Measurements from ENCODE around the gene CADPS.
A peak's percentile ranks its signal among the peaks of the same experiment; 100 is the strongest.

CADPS gene

GRCh38 chr3:62556121-62556815, 318.9 kb downstream of the CADPS start:
- DNase-seq (ENCODE audit: low spot score) = no peak

- DNase-seq (ENCODE audit: low spot score) = no peak
Measured at GRCh38 chr3:62554264-62554799, 320.9 kb downstream of the CADPS start.

GRCh38 chr3:62553811-62554210, 321.4 kb downstream of the CADPS start:
- no peak for DNase-seq (ENCODE audit: low spot score)

- no peak for DNase-seq (ENCODE audit: low spot score)
Measured at GRCh38 chr3:62551556-62551955, 323.7 kb downstream of the CADPS start.

DNA sequence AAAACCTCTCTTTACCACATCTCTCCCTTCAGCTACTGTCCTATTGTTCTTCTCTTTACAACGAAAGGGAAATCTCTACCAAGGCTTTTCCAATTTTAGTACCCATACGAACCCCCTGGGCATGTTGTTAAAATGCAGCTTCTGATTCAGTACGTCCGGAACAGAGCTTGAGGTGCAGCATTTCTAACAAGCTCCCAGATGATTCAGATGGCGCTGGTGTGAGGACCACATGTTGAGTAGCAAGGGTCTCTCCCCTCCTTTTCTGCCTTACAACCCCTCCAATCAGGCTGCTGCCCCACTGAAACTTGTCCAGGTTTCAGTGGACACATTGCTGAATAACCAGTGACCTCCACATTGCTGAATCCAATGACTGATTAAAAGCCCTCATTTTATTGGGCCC, 324.8 kb downstream of the CADPS start:
- DNase-seq (ENCODE audit: low spot score) = no peak

DNA sequence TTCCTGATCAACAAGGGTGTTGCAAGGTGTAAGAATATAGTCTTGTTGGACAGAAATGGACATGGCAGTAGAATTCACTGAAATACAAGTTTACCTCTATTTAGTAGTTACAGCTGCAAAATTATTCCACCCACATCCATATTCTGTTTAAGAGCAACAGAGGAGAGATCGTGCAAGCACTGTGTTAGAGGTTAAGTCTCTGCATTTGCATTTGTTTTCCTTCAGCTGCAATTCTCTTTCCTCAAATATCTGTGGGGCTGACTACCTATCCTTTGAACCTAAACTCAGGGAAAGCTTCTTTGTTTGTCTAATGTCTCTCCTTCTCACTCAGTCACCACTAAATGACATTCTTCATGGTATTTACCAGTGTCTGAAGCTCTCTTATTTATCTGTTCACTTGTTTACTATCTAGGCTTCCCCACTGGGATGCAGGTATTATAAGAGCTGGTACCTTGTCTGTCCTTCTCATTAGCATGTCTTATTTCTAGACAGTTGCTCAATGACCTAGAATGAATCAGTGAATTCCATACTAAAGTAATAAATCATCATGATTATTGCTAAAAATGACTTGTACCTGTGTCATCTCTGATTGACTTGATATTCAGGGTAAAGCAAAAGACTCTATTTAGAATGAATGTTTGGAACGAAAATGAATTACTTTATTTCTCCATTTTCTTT, 326.5 kb downstream of the CADPS start:
- DNase-seq (ENCODE audit: low spot score) = no peak

GRCh38 chr3:62546266-62546665, 328.9 kb downstream of the CADPS start:
- no peak for DNase-seq (ENCODE audit: low spot score)

DNA sequence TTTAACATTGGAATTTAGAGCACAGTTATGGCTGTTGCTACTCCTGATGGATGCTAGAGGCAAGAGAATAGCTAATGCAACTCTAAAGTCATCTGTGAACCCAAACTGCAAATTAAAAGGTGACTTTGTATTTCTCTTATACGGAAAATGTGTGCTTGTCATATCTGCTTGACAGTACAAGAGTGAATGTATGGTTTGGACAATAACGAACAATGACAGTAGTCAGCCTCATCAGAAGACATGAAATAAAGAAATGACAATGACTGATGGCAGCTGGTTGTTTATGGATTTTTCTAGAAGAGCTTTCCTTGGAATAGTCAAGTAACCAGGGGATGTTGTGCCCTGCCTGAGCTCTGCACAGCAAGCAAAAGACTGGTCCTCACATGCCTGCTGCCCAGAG, 333.0 kb downstream of the CADPS start:
- DNase-seq (ENCODE audit: low spot score) = no peak

GRCh38 chr3:62539762-62540161, 335.5 kb downstream of the CADPS start:
- no peak for DNase-seq (ENCODE audit: low spot score)

GRCh38 chr3:62538691-62539356, 336.4 kb downstream of the CADPS start:
- no peak for DNase-seq (ENCODE audit: low spot score)

DNA sequence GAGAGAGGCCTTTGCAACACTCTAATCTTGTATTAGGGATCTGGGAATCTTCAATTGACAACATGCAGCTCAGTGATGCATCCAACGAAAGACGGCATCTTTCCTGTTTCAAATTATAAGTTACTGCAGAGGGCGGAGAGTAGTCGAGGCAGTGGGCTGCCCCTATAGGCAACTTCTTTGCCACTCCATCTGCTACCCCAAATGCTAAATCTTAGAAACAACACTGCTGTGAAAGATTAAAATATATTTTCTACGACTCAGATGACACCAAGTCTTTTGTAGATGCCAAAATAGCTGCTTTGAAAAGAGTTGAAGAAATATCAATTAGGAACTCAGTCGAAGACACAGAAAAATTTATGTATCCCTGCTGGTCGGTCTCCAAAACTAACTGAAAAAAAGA, 340.9 kb downstream of the CADPS start:
- DNase-seq (ENCODE audit: low spot score) = no peak

DNA sequence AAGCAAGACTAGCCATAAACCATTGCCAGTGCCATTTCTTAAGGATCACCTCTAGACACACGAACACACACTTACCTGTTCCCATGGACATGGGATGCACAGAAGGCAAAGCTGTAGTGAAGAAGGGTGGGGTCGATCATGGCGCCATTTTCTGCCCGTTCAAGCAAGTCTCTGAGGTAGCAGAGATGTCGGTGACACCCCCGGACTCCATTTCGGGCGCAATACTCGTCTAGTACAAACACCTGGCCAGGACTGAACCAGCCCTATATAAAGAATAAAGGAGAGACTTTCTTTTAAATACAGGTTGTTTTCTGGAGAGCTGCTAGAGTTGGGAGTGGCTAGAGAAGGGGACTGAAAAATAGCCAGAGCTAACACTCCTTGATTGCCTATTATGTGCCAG, 342.4 kb downstream of the CADPS start:
- no peak for DNase-seq (ENCODE audit: low spot score)

GRCh38 chr3:62531981-62532380, 343.2 kb downstream of the CADPS start:
- no peak for DNase-seq (ENCODE audit: low spot score)

DNA sequence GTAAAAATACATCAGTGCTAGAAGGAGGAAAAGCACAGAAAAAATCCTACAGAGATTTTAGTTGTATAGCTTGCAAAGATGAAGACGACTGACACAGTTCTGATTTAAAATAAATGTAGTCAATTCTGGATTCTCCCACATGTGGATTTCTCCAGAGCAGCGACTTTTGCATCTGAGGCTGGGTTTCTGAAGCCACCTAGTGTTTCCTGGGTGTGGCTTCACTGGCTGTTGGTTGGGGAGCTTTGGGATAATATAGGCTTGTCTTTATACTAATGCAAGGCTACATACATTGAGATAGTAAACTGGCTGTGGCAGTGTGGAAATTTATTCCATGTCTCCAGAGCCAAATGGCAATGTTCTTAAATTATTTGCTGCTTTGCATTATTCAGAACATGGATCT, 343.7 kb downstream of the CADPS start:
- peak; percentile 20 for DNase-seq (ENCODE audit: low spot score)

GRCh38 chr3:62529230-62529629, 346.0 kb downstream of the CADPS start:
- DNase-seq (ENCODE audit: low spot score) = no peak

GRCh38 chr3:62527474-62527873, 347.7 kb downstream of the CADPS start:
- DNase-seq (ENCODE audit: low spot score) = no peak

DNA sequence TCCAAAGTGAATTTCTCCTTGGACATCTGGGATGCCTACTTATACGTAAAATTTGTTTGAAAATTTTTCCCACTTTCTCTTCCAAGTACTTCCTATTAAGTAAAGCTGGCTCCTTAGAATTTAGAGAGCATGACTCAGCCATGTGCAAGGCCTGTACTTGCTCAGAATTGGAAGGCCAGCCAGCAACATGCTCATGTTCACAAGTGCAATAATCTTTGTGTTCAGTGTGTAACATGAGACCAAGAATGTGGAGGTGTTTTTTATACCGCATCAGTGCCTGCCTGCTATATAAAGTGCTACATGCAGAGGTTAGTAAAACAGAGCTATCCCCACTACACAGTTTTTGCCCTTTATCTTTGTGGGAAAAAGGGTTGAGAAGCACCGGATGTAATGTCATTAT, 349.9 kb downstream of the CADPS start:
- no peak for DNase-seq (ENCODE audit: low spot score)

- no peak for DNase-seq (ENCODE audit: low spot score)
Measured at GRCh38 chr3:62523672-62524071, 351.5 kb downstream of the CADPS start.

- DNase-seq (ENCODE audit: low spot score) = no peak
Measured at GRCh38 chr3:62521464-62522105, 353.6 kb downstream of the CADPS start.

DNA sequence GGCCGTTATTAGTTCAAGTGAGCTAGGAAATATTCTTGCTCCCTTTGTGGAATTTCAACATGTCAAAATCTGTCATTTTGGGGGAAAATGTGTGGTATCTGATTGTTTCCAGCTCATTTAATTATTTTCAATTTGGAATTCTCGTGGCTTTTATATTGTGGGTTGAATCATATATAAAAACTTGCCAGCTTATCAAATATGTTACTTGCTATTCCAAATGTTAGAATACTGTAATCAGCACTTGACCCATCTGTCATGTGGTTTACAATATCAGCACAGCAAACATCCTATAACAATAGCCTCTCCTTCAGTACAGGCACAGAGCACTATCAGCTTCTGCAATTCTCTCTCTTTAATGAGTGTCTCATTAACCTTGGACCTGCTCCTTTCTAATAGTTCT, 371.7 kb downstream of the CADPS start:
- no peak for DNase-seq (ENCODE audit: low spot score)

DNA sequence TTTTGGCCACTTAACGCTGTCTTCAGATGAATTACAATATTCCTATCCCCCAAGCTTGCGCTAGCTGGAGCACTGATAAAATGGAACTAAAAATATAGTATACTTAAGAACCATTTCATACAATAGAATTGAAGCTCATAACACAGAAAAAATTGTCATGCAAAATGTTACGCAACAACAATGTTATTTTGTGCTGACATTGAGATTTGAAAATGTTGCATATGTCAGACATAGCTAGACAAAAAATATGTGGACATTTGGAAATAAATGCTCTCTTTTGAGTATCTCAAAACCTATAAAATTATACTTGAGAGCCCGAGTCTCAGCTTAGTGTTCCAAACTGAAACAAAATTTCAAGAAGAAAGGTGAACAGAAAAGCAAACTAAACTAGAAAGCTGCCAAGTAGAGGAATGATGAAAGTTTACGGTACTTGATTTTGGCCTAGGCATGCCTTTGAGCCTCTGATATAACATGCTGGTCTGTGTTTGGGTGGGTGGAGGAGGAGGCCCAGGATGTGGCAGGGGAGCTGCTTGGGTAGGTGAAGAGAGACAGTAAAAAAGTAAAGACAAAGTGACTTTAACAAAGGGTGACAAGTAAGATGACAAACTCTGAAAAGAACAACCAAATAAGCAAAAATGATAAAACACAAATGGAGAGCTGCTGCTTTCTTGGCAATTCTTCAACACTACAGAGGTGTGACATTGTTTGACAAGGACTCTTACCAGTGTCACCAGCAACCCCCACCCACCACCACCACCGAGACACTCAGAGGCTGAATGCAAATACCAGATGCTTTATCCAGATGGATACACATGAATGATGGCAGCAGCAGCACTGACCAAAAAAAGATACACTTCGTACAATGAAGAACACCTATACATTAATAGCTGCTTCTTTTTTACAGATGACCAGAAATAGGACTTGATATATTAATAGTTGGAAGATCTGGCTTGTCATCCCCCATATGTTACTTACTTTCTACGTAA, 372.6 kb downstream of the CADPS start:
- no peak for DNase-seq (ENCODE audit: low spot score)

Measured in putamen (tissue), 1 donor.